Colonic mucosa (tissue), 4 donors: ENCODE results near the gene HS3ST2. TPM values are rescaled to one million over a fixed set of nuclear protein-coding genes. Genes with fewer than 3 reads are reported as not detected.
"Not testable (repeated sequence)": the region's sequence is repeated elsewhere in the genome, so short reads cannot be mapped to it uniquely, and the experiment has no call there.

Experiments
- DNase-seq: peaks from one replicate; pipeline ENCODE4 v3.0.0-alpha.2; 2020
- H3K27ac ChIP-seq: fragments of 200-600 bp; one replicate; pipeline ENCODE4 v1.8.0; 2021
- H3K27me3 ChIP-seq: fragments of 200-600 bp; one replicate; pipeline ENCODE4 v1.8.0; 2021
- H3K36me3 ChIP-seq: fragments of 200-600 bp; one replicate; pipeline ENCODE4 v1.8.0; 2021
- H3K4me1 ChIP-seq: fragments of 200-600 bp; one replicate; pipeline ENCODE4 v1.8.0; 2021; ENCODE audit warnings: mild to moderate bottlenecking
- H3K4me3 ChIP-seq: fragments of 200-600 bp; one replicate; pipeline ENCODE4 v1.8.0; 2021
- H3K9ac ChIP-seq, 2 donors: one replicate each; pipeline ENCODE4 v1.7.0; 2013; ENCODE audit warnings: control low read depth in 2 of 2, low read depth in 2 of 2, low read length in 2 of 2
- H3K9me3 ChIP-seq: fragments of 200-600 bp; one replicate; pipeline ENCODE4 v1.8.0; 2021
- CTCF ChIP-seq: fragments of 200-600 bp; IDR thresholded peaks from one replicate; pipeline ENCODE4 v1.8.0; 2022; ENCODE audit warnings: antibody characterized with exemption, mild to moderate bottlenecking
- intact Hi-C: fragments of 100-400 bp; cut with DNase I; formaldehyde crosslinking; loops from one replicate; pipeline ENCODE4 v1.14.1; 2022
- total RNA-seq, 2 donors: library from RNA; stranded (reverse); fragmentation: NEBNext Ultra II Directional in 1 of 2; extraction: Animal tissue kit (Norgen Biotek cat#: 25700) in 1 of 2; gene quantifications; one replicate each; pipeline ENCODE4 v1.2.1, GENCODE V29; 2021
- donor health status: healthy.
- donor health status: DM: no; HTN: no; CAD: no.
- donor health status: DM: no; HTN: no; CAD: no.

The HS3ST2 gene
- total RNA-seq, 2 donors from 2014 or later = 0.24 to 0.47 TPM

- no peak for DNase-seq
These were observed 118.2 kb downstream of the HS3ST2 start for GRCh38 chr16:22932032-22932771.

GRCh38 chr16:22933173-22933572 is 119.2 kb downstream of the HS3ST2 start:
- Histone ChIP-seq H3K27me3 (no peaks in the 10 kb centered on the region), H3K9me3 (no peaks in the 10 kb centered on the region), H3K36me3 (no peaks in the 10 kb centered on the region), H3K4me1 (no peaks in the 10 kb centered on the region), H3K4me3 (no peak overlapping the region), H3K9ac (no peak overlapping the region), H3K27ac (no peak overlapping the region)
- no peak for TF ChIP-seq CTCF
- no peak for DNase-seq
- intact Hi-C loops = no loop called here

More at GRCh38 chr16:22932032-22932771, 118.2 kb downstream of the HS3ST2 start:
- no peak for TF ChIP-seq CTCF
- Histone ChIP-seq H3K4me1 (no peaks in the 10 kb centered on the region), H3K4me3 (no peak overlapping the region), H3K9ac (no peak overlapping the region), H3K27ac (no peak overlapping the region), H3K9me3 (no peaks in the 10 kb centered on the region), H3K36me3 (no peaks in the 10 kb centered on the region), H3K27me3 (no peaks in the 10 kb centered on the region)
- intact Hi-C loops = no loop called here

GRCh38 chr16:22934786-22935185 is 120.8 kb downstream of the HS3ST2 start:
- H3K27me3 ChIP-seq = no peaks in the 10 kb centered on the region
- H3K9ac ChIP-seq = no peak overlapping the region
- H3K4me3 ChIP-seq = no peak overlapping the region
- H3K9me3 ChIP-seq = no peaks in the 10 kb centered on the region
- no peak for DNase-seq
- no peak overlapping the region for H3K27ac ChIP-seq
- H3K36me3 ChIP-seq = no peaks in the 10 kb centered on the region
- no peak for TF ChIP-seq CTCF
- no peaks in the 10 kb centered on the region for H3K4me1 ChIP-seq
- intact Hi-C loops = no loop called here

GRCh38 chr16:22937169-22937568 is 123.2 kb downstream of the HS3ST2 start:
- Histone ChIP-seq H3K9ac (no peak overlapping the region), H3K36me3 (no peaks in the 10 kb centered on the region), H3K27me3 (no peaks in the 10 kb centered on the region), H3K27ac (no peak overlapping the region), H3K4me3 (no peak overlapping the region), H3K9me3 (no peaks in the 10 kb centered on the region), H3K4me1 (no peaks in the 10 kb centered on the region)
- no peak for DNase-seq
- no peak for TF ChIP-seq CTCF
- intact Hi-C loops = no loop called here

- no peak for TF ChIP-seq CTCF
- Histone ChIP-seq H3K4me1 (no peaks in the 10 kb centered on the region), H3K27ac (no peak overlapping the region), H3K36me3 (no peaks in the 10 kb centered on the region), H3K9ac (no peak overlapping the region), H3K27me3 (no peaks in the 10 kb centered on the region), H3K4me3 (no peak overlapping the region), H3K9me3 (no peaks in the 10 kb centered on the region)
- intact Hi-C loops = no loop called here
- DNase-seq = no peak
These were observed 124.7 kb downstream of the HS3ST2 start for GRCh38 chr16:22938647-22939046.

GRCh38 chr16:22939744-22940363 is 125.9 kb downstream of the HS3ST2 start:
- H3K36me3 ChIP-seq, DNase-seq, H3K27me3 ChIP-seq, H3K27ac ChIP-seq, H3K4me3 ChIP-seq, H3K4me1 ChIP-seq, H3K9me3 ChIP-seq, H3K9ac ChIP-seq, intact Hi-C loops: not testable (repeated sequence)
